Caco-2 (cell line): Measurements from ENCODE around the gene MLLT10. TPM values are rescaled to one million over a fixed set of nuclear protein-coding genes. Genes with fewer than 3 reads are reported as not detected.

Experiments used
- BruUV-seq: library from RNA; stranded (reverse); fragments of 400-500 nt; replicated peaks from 2 replicates; lab custom pipeline; 2021; lab: Mats Ljungman, UMichigan
- CTCF ChIA-PET: fragments of 300-600 bp; sonication (Branson Sonifier 250); formaldehyde crosslinking; loops from one replicate; lab custom pipeline; 2022; ENCODE audit warnings: antibody characterized with exemption; lab: Charles Lee
- POLR2A ChIA-PET: fragments of 300-600 bp; sonication (Branson Sonifier 250); formaldehyde crosslinking; loops from one replicate; lab custom pipeline; 2022; ENCODE audit warnings: antibody characterized with exemption; lab: Charles Lee
- DNase-seq, 2 experiments: peaks; one replicate each; pipeline versions ENCODE4 v3.0.0 to v3.0.0-alpha.2; 2020 to 2022
- H3K27me3 ChIP-seq: replicated peaks from 2 replicates; pipeline ENCODE4 v1.6.0; 2011; ENCODE audit warnings: low read length; ENCODE audit not compliant: control insufficient read depth, insufficient read depth
- H3K36me3 ChIP-seq: 2 replicates; pipeline ENCODE4 v1.5.1; 2011; ENCODE audit warnings: low read length; ENCODE audit not compliant: control insufficient read depth, insufficient read depth
- H3K4me1 ChIP-seq: fragments of 250-450 bp; sonication (Bioruptor Pico); 2 replicates; pipeline ENCODE4 v1.5.1; 2020; ENCODE audit warnings: mild to moderate bottlenecking
- H3K4me3 ChIP-seq: 2 replicates; pipeline ENCODE4 v1.5.1; 2011; ENCODE audit warnings: low read depth, mild to moderate bottlenecking, control low read depth, low read length
- H3K9me3 ChIP-seq: fragments of 250-450 bp; sonication (Bioruptor Pico); 2 replicates; pipeline ENCODE4 v1.5.1; 2020; ENCODE audit warnings: mild to moderate bottlenecking, moderate library complexity
- H3K27ac Mint-ChIP-seq: one replicate; pipeline ENCODE4 v1.8.0; 2022; ENCODE audit warnings: mixed read lengths; ENCODE audit not compliant: unreplicated experiment
- H3K27me3 Mint-ChIP-seq: one replicate; pipeline ENCODE4 v1.8.0; 2022; ENCODE audit warnings: mixed read lengths; ENCODE audit not compliant: insufficient read depth, unreplicated experiment
- H3K36me3 Mint-ChIP-seq: one replicate; pipeline ENCODE4 v1.8.0; 2022; ENCODE audit warnings: mild to moderate bottlenecking, mixed read lengths; ENCODE audit not compliant: insufficient read depth, unreplicated experiment
- H3K4me1 Mint-ChIP-seq: one replicate; pipeline ENCODE4 v1.8.0; 2022; ENCODE audit warnings: low read depth, mixed read lengths; ENCODE audit not compliant: unreplicated experiment
- H3K4me3 Mint-ChIP-seq: one replicate; pipeline ENCODE4 v1.8.0; 2022; ENCODE audit warnings: mild to moderate bottlenecking, moderate library complexity, mixed read lengths; ENCODE audit not compliant: unreplicated experiment
- H3K9me3 Mint-ChIP-seq: one replicate; pipeline ENCODE4 v1.8.0; 2022; ENCODE audit warnings: mixed read lengths; ENCODE audit not compliant: unreplicated experiment
- intact Hi-C: fragments of 100-400 bp; cut with micrococcal nuclease; formaldehyde crosslinking; loops from one replicate; pipeline ENCODE4 v1.10.0; 2022; ENCODE audit not compliant: unreplicated experiment
- total RNA-seq: library from RNA; stranded (reverse); gene quantifications from 2 replicates; pipeline ENCODE4 v1.2.3, GENCODE V29; 2022
- TF ChIP-seq, protein P1 (sequence below), 2 experiments: fragments of 200-600 bp in 1 of 2; IDR thresholded peaks; 1 replicate in 1 of 2; 2 replicates in 1 of 2; pipeline versions ENCODE4 v1.5.1 to v1.8.0; 2011 to 2022; ENCODE audit warnings: antibody characterized with exemption in 1 of 2, control low read depth in 1 of 2, inconsistent platforms in 1 of 2, low read depth in 1 of 2, low read length in 1 of 2, mild to moderate bottlenecking in 1 of 2, moderate library complexity in 1 of 2; ENCODE audit not compliant: insufficient read depth in 1 of 2, severe bottlenecking in 1 of 2, unreplicated experiment in 1 of 2

MLLT10 gene
- total RNA-seq, 1 experiment from 2014 or later: 84.3 TPM

DNA sequence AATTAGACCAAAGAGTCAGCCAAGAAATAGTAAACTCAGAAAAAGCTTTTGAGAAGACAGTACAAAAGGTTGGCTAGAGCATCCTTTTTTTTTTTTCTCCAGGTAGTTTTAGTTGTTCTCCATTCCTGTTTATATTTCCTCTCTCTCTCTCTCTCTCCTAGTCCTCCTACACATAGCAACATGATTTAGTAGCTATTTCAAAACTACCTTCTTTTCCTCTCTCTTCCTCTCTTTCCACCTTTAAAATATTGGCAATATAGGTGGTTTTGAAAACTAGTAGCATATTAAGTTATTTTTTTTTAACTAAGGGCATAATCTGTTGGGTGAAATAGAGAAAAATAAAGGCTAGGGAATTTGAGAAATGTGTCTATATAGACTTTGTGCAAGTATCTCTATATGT lies 13.5 kb upstream of the MLLT10 start:
- peaks cover 42% of the 10 kb centered on the region for H3K4me1 Mint-ChIP-seq
- no peak overlapping the region for H3K27ac Mint-ChIP-seq
- Histone ChIP-seq H3K9me3 (no peaks in the 10 kb centered on the region), H3K4me3 (no peak overlapping the region), H3K36me3 (no peaks in the 10 kb centered on the region), H3K27me3 (no peaks in the 10 kb centered on the region), H3K4me1 (peaks cover 36% of the 10 kb centered on the region)
- POLR2A ChIA-PET: interaction anchor here (0.6 to 1.2 kb wide), 2 partner anchors 10 to 29 kb away, joined by 6 to 7 read pairs; no protein-coding TSS in a partner anchor
- CTCF ChIA-PET: no interaction called here
- H3K36me3 Mint-ChIP-seq: peaks cover 16% of the 10 kb centered on the region
- BruUV-seq: no TSS peak
- no peaks in the 10 kb centered on the region for H3K9me3 Mint-ChIP-seq
- intact Hi-C loops: no loop called here
- TF ChIP-seq, protein P1, sequence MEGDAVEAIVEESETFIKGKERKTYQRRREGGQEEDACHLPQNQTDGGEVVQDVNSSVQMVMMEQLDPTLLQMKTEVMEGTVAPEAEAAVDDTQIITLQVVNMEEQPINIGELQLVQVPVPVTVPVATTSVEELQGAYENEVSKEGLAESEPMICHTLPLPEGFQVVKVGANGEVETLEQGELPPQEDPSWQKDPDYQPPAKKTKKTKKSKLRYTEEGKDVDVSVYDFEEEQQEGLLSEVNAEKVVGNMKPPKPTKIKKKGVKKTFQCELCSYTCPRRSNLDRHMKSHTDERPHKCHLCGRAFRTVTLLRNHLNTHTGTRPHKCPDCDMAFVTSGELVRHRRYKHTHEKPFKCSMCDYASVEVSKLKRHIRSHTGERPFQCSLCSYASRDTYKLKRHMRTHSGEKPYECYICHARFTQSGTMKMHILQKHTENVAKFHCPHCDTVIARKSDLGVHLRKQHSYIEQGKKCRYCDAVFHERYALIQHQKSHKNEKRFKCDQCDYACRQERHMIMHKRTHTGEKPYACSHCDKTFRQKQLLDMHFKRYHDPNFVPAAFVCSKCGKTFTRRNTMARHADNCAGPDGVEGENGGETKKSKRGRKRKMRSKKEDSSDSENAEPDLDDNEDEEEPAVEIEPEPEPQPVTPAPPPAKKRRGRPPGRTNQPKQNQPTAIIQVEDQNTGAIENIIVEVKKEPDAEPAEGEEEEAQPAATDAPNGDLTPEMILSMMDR (IDR thresholded peaks at IDR 0.05; ENCODE audit: insufficient read depth in 1 of 2, low read depth in 1 of 2, low read length in 1 of 2, severe bottlenecking in 1 of 2, unreplicated experiment in 1 of 2): no peak
- no peaks in the 10 kb centered on the region for H3K27me3 Mint-ChIP-seq
- no peak for DNase-seq
- no peak overlapping the region for H3K4me3 Mint-ChIP-seq

DNA sequence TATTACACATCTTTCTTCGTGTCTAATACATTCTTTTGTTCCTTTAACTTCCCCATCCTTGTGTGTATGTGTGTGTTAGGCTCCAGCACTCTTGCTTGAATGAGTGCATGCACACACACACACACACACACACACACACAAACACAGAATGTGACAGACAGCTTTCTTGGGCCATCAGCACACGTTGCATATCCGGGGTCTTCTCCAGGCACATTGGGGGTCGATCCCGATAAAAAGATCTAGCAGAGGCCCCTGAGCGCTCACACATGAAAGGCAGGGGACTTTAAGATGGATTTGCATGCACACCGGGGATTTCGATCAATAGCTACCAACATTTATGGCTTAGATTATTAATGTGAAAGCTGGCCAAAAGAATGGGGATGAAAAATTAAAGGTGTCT lies 13.1 kb upstream of the MLLT10 start:
- ChIA-PET CTCF (interaction anchor here (0.5 to 1.0 kb wide), 2 partner anchors 25 to 242 kb away, joined by 3 to 4 read pairs; no protein-coding TSS in a partner anchor), POLR2A (interaction anchor here (0.6 to 1.2 kb wide), 2 partner anchors 10 to 28 kb away, joined by 6 to 7 read pairs; no protein-coding TSS in a partner anchor)
- Mint-ChIP-seq H3K9me3 (no peaks in the 10 kb centered on the region), H3K36me3 (peaks cover 20% of the 10 kb centered on the region), H3K27ac (no peak overlapping the region), H3K27me3 (no peaks in the 10 kb centered on the region), H3K4me3 (no peak overlapping the region), H3K4me1 (peaks cover 37% of the 10 kb centered on the region)
- no peaks in the 10 kb centered on the region for H3K9me3 ChIP-seq
- H3K27me3 ChIP-seq: no peaks in the 10 kb centered on the region
- DNase-seq: no peak
- TF ChIP-seq, protein P1 (IDR thresholded peaks at IDR 0.05; ENCODE audit: insufficient read depth in 1 of 2, low read depth in 1 of 2, low read length in 1 of 2, severe bottlenecking in 1 of 2, unreplicated experiment in 1 of 2): no peak
- no peak overlapping the region for H3K4me3 ChIP-seq
- intact Hi-C loops: no loop called here
- peaks cover 32% of the 10 kb centered on the region for H3K4me1 ChIP-seq
- no TSS peak for BruUV-seq
- H3K36me3 ChIP-seq: no peaks in the 10 kb centered on the region

DNA sequence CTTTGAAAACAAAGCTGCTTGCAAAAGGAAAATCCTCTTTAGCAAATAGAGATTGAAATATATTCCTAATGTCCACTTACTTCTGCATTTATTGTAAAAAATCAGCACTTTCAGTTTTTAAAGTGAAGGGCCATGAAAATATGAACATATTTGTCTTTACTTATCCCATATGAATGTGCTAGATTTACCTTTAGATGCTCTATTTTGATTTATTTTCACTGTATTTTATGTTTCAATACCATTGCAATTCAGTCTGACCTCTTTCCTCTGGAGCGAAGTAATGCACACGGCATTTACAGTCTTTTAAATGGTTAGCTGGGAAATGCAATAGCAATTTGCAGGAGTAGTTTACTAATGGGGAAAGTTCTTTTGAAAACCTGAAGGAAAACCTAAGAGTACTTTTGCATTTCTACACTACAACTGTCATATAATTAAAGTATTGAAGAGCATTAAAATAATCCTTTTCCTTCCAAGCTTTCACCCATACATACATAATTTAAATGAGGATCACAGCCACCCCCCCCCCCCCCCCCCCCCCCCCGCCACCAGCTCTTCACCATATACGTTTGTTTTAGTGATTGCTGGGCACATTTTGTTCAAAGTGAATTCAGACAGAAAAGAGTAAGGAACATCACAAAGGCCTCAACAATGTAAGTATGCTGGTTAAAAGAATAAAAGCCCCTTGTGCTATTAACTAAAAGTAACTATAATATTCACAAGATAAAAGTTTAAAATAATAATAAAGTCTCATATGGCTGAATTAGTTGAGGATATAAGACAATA lies 12.1 kb upstream of the MLLT10 start:
- no peak for DNase-seq
- Histone ChIP-seq H3K36me3 (no peaks in the 10 kb centered on the region), H3K9me3 (no peaks in the 10 kb centered on the region), H3K27me3 (no peaks in the 10 kb centered on the region), H3K4me3 (no peak overlapping the region), H3K4me1 (peaks cover 30% of the 10 kb centered on the region)
- TF ChIP-seq, protein P1 (IDR thresholded peaks at IDR 0.05; ENCODE audit: insufficient read depth in 1 of 2, low read depth in 1 of 2, low read length in 1 of 2, severe bottlenecking in 1 of 2, unreplicated experiment in 1 of 2): no peak
- Mint-ChIP-seq H3K4me1 (peaks cover 35% of the 10 kb centered on the region), H3K9me3 (no peaks in the 10 kb centered on the region), H3K27me3 (no peaks in the 10 kb centered on the region), H3K4me3 (no peak overlapping the region), H3K27ac (no peak overlapping the region), H3K36me3 (peaks cover 27% of the 10 kb centered on the region)
- no TSS peak for BruUV-seq
- CTCF ChIA-PET: interaction anchor here (0.5 to 1.0 kb wide), 2 partner anchors 26 to 243 kb away, joined by 3 to 4 read pairs; no protein-coding TSS in a partner anchor
- intact Hi-C loops: no loop called here
- POLR2A ChIA-PET: interaction anchor here (0.6 kb wide), 1 partner anchor 16 kb away, joined by 5 read pairs; no protein-coding TSS in a partner anchor
